ENCODE measurements around the gene C17orf107.
"Not testable (repeated sequence)": the region's sequence is repeated elsewhere in the genome, so short reads cannot be mapped to it uniquely, and the experiment has no call there.

The C17orf107 gene

GRCh38 chr17:4901108-4901647 is 1.8 kb downstream of the C17orf107 start:
- H3K4me3 ChIP-seq (ENCODE audit: low read length), result no peak overlapping the region; the same call in 1 of the 2 replicates
- no peak for TF ChIP-seq ZNF274 (IDR thresholded peaks at IDR 0.05; ENCODE audit: low read depth, low read length)

GRCh38 chr17:4901648-4902344 is 2.5 kb downstream of the C17orf107 start:
- TF ChIP-seq ZNF274 (IDR thresholded peaks at IDR 0.05; ENCODE audit: low read depth, low read length), result no peak

GRCh38 chr17:4902540-4902939 is 3.2 kb downstream of the C17orf107 start:
- no peak overlapping the region for H3K4me3 ChIP-seq (ENCODE audit: low read length)
- TF ChIP-seq ZNF274 (IDR thresholded peaks at IDR 0.05; ENCODE audit: low read depth, low read length), result no peak

More at GRCh38 chr17:4901648-4902344, 2.5 kb downstream of the C17orf107 start:
- no peak overlapping the region for H3K4me3 ChIP-seq (ENCODE audit: low read length)

GRCh38 chr17:4903051-4903818 is 3.9 kb downstream of the C17orf107 start, which contains the start of gene CHRNE:
Gene CHRNE (minus strand): TSS chr17:4903098. CDS start chr17:4903063, 35 bp downstream.
- no peak within 1 kb of the TSS for H3K4me3 ChIP-seq (ENCODE audit: low read length)
- no peak for TF ChIP-seq ZNF274 (IDR thresholded peaks at IDR 0.05; ENCODE audit: low read depth, low read length)

- not testable (repeated sequence) for H3K4me3 ChIP-seq (ENCODE audit: low read length)
Observed at GRCh38 chr17:4906642-4907041, 7.3 kb downstream of the C17orf107 start.

- TF ChIP-seq ZNF274 (IDR thresholded peaks at IDR 0.05; ENCODE audit: low read depth, low read length), result no peak
- H3K4me3 ChIP-seq (ENCODE audit: low read length), result no peak overlapping the region
Observed at GRCh38 chr17:4908301-4908700, 9.0 kb downstream of the C17orf107 start.

- no peak for TF ChIP-seq ZNF274 (IDR thresholded peaks at IDR 0.05; ENCODE audit: low read depth, low read length)
- no peak overlapping the region for H3K4me3 ChIP-seq (ENCODE audit: low read length)
Observed at GRCh38 chr17:4908711-4909496, 9.6 kb downstream of the C17orf107 start.

- H3K4me3 ChIP-seq (ENCODE audit: low read length), result no peak overlapping the region
- no peak for TF ChIP-seq ZNF274 (IDR thresholded peaks at IDR 0.05; ENCODE audit: low read depth, low read length)
Observed at GRCh38 chr17:4913994-4914393, 14.7 kb downstream of the C17orf107 start.

- not testable (repeated sequence) for H3K4me3 ChIP-seq (ENCODE audit: low read length)
Observed at GRCh38 chr17:4914551-4914950, 15.2 kb downstream of the C17orf107 start.

- TF ChIP-seq ZNF274 (IDR thresholded peaks at IDR 0.05; ENCODE audit: low read depth, low read length), result no peak
- no peak overlapping the region for H3K4me3 ChIP-seq (ENCODE audit: low read length)
Observed at GRCh38 chr17:4919511-4920047, 20.2 kb downstream of the C17orf107 start.

GRCh38 chr17:4920351-4921048 is 21.2 kb downstream of the C17orf107 start:
- H3K4me3 ChIP-seq (ENCODE audit: low read length), result no peak overlapping the region
- no peak for TF ChIP-seq ZNF274 (IDR thresholded peaks at IDR 0.05; ENCODE audit: low read depth, low read length)

GRCh38 chr17:4921320-4921719 is 22.0 kb downstream of the C17orf107 start:
- no peak for TF ChIP-seq ZNF274 (IDR thresholded peaks at IDR 0.05; ENCODE audit: low read depth, low read length)
- no peak overlapping the region for H3K4me3 ChIP-seq (ENCODE audit: low read length)

GRCh38 chr17:4926577-4927335 is 27.4 kb downstream of the C17orf107 start:
- not testable (repeated sequence) for H3K4me3 ChIP-seq (ENCODE audit: low read length)

Measured in GM08714 (cell line).